Kidney glomerular epithelial cell (primary cell): Measurements from ENCODE around the gene P2RX6.

ENCODE experiments used
- DNase-seq: peaks from one replicate; lab custom pipeline; 2025; lab: John Stamatoyannopoulos, UW

Gene P2RX6

GRCh38 chr22:21075516-21076138 lies 60.7 kb downstream of the P2RX6 start:
- no peak for DNase-seq

GRCh38 chr22:21076912-21077625 lies 62.1 kb downstream of the P2RX6 start:
- DNase-seq, result no peak
